Measurements from ENCODE around the gene DTL. TPM values are rescaled to one million over a fixed set of nuclear protein-coding genes. Genes with fewer than 3 reads are reported as not detected.
"Not testable (repeated sequence)": the region's sequence is repeated elsewhere in the genome, so short reads cannot be mapped to it uniquely, and the experiment has no call there.

The DTL gene
- total RNA-seq, 2 experiments from 2014 or later = 86.2 to 97.2 TPM

DNA sequence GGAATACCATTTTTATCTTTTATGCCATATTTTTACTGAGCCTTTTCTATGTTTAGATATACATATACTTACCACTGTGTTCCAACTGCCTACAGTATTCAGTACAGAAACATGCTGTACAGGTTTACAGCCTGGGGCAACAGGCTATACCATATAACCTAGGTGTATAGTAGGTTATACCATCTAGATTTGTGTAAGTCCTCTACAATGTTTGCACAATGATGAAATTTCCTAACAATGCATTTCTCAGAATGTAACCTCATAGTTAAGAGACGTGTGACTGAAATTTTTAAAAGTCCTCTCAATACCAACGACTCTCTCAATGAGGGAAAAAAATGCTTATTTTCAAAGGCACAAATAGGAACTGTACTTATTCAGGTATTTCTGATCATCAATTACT is 21.9 kb upstream of the DTL start:
- Mint-ChIP-seq H3K27ac (no peak overlapping the region), H3K4me3 (no peak overlapping the region), H3K9me3 (ENCODE audit: low read depth) (no peaks in the 10 kb centered on the region), H3K27me3 (no peaks in the 10 kb centered on the region), H3K4me1 (peaks cover 2% of the 10 kb centered on the region), H3K36me3 (peaks cover 32% of the 10 kb centered on the region)
- no peak for ATAC-seq
- DNase-seq = no peak
- CTCF ChIA-PET = interaction anchor here (1.0 to 2.0 kb wide), 7 partner anchors 19 to 442 kb away, joined by 3 to 12 read pairs (median 5); partner anchors contain the start of genes DTL and INTS7

DNA sequence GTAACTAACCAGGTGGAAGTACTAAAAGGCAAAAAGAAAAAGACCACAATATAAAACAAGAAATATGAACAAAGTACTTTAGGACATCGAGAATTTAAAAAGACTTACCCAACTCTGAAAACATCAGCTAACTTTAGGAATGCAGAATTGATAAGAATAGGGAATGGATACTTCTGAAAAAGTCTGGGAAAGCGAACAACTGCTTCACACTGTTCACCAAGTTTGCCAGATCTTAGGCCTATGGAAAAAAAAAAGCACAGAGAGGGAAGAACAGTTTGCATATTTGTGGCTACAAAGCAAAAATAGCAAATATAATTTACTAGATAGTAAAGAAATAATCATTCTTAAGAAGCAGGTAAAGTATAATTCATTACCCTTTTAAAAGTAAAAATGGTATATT is 14.6 kb upstream of the DTL start:
- peaks cover 2% of the 10 kb centered on the region for H3K4me1 Mint-ChIP-seq
- ATAC-seq = no peak
- no peak overlapping the region for H3K27ac Mint-ChIP-seq
- H3K27me3 Mint-ChIP-seq = no peaks in the 10 kb centered on the region
- H3K9me3 Mint-ChIP-seq (ENCODE audit: low read depth) = peaks cover 2% of the 10 kb centered on the region
- no peak overlapping the region for H3K4me3 Mint-ChIP-seq
- no peak for DNase-seq
- CTCF ChIA-PET = interaction anchor here (1.1 to 1.4 kb wide), 2 partner anchors 13 to 435 kb away, joined by 3 to 4 read pairs; no protein-coding TSS in a partner anchor
- peaks cover 39% of the 10 kb centered on the region for H3K36me3 Mint-ChIP-seq

DNA sequence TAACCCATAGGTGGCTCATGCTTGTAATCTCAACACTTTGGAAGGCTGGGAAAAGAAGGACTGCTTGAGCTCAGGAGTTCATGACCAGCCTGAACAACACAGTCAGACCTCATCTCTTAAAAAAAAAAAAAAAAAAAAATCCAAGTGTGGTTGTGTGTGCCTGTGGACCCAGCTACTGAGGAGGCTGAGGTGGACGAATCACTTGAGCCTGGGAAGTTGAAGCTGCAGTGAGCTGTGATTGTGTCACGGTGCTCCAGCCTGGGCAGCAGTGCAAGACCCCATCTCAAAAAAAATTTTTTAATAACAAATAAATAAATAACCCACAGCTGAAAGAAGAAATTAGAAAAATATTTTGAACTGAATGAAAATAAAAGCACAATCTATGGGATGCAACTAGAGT is 14.0 kb upstream of the DTL start:
- DNase-seq (no peak), ATAC-seq (no peak)
- Mint-ChIP-seq H3K27ac (no peak overlapping the region), H3K4me3 (no peak overlapping the region), H3K36me3 (peaks cover 36% of the 10 kb centered on the region), H3K9me3 (ENCODE audit: low read depth) (peaks cover 2% of the 10 kb centered on the region), H3K27me3 (no peaks in the 10 kb centered on the region), H3K4me1 (peaks cover 2% of the 10 kb centered on the region)
- CTCF ChIA-PET = interaction anchor here (0.6 to 1.7 kb wide), 4 partner anchors 13 to 435 kb away, joined by 3 to 8 read pairs (median 4); partner anchors contain the start of genes DTL and INTS7

DNA sequence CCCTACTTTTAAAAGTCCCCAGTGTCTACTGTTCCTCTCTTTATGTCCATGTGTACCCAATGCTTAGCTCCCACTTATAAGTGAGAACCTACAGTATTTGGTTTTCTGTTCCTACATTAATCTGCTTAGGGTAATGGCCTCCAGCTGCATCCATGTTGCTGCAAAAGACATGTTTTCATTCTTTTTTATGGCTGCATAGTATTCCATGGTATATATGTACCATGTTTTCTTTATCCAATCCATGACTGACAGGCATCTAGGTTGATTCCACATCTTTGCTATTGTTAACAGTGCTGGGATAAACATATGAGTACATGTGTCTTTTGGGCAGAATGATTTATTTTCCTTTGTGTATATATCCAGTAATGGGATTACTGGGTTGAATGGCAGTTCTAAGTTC is 12.6 kb upstream of the DTL start:
- peaks cover 33% of the 10 kb centered on the region for H3K36me3 Mint-ChIP-seq
- CTCF ChIA-PET = interaction anchor here (1.7 kb wide), 1 partner anchor 13 kb away, joined by 8 read pairs; the partner anchor contains the start of genes DTL and INTS7
- not testable (repeated sequence) for H3K4me1 Mint-ChIP-seq; H3K27me3 Mint-ChIP-seq; H3K9me3 Mint-ChIP-seq (ENCODE audit: low read depth); ATAC-seq; H3K27ac Mint-ChIP-seq; DNase-seq; H3K4me3 Mint-ChIP-seq

GRCh38 chr1:212024469-212025149 is 10.9 kb upstream of the DTL start:
- Mint-ChIP-seq H3K4me3 (no peak overlapping the region), H3K4me1 (peaks cover 6% of the 10 kb centered on the region), H3K27ac (no peak overlapping the region), H3K36me3 (peaks cover 42% of the 10 kb centered on the region), H3K9me3 (ENCODE audit: low read depth) (peaks cover 2% of the 10 kb centered on the region), H3K27me3 (no peaks in the 10 kb centered on the region)
- ATAC-seq (no peak), DNase-seq (no peak)
- CTCF ChIA-PET = interaction anchor here (1.5 kb wide), 1 partner anchor 344 kb away, joined by 5 read pairs; no protein-coding TSS in a partner anchor

DNA sequence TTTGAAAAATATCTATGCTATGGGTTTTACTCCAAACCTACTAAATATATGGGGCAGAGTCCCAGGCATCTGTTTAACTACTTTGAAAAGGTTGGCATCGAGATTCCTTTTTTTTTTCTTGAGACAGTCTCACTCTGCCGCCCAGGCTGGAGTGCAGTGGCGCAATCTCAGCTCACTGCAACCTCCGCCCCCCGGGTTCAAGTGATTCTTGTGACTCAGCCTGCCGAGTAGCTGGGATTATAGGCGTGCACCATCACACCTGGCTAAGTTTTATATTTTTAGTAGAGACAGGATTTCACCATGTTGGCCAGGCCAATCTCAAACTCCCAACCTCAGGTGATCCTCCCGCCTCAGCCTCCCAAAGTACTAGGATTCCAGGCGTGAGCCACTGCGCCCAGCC is 7.8 kb upstream of the DTL start:
- not testable (repeated sequence) for H3K27ac Mint-ChIP-seq; DNase-seq; H3K27me3 Mint-ChIP-seq; H3K9me3 Mint-ChIP-seq (ENCODE audit: low read depth); H3K4me3 Mint-ChIP-seq; ATAC-seq
- CTCF ChIA-PET = interaction anchor here (0.7 to 1.7 kb wide), 4 partner anchors 8 to 347 kb away, joined by 3 to 5 read pairs (median 4); partner anchors contain the start of genes DTL and INTS7
- H3K4me1 Mint-ChIP-seq = peaks cover 30% of the 10 kb centered on the region
- peaks cover 48% of the 10 kb centered on the region for H3K36me3 Mint-ChIP-seq

DNA sequence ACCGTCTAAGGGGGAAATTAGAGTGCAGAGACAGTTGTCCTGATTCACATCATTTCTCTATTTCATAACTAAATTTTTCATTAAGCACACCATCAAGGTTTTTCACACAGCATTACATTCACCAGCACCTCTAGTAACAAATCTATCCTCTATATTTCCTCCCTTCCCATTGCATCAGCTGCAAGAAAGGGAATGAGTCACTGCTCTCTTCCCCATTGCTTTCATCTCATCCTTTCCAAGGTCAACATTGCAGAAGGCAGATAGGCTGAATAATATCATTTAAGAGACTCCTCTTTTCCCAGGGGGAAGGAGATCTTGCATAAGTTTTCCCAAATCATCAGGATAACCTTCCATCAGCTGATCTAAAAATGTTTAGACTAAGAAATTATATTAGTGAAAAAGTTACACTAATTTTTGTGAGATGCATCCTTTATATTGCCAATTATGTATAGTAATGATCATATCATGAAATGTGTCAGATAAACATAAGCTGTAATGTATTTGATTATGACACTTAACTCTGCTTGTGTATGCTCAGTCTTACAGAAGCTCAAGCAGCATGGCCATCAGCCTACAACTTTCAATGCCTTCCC is 4.5 kb upstream of the DTL start:
- ATAC-seq (no peak), DNase-seq (no peak)
- Mint-ChIP-seq H3K27me3 (no peaks in the 10 kb centered on the region), H3K36me3 (peaks cover 32% of the 10 kb centered on the region), H3K9me3 (ENCODE audit: low read depth) (no peaks in the 10 kb centered on the region), H3K27ac (no peak overlapping the region), H3K4me1 (peaks cover 40% of the 10 kb centered on the region), H3K4me3 (no peak overlapping the region)
- CTCF ChIA-PET = interaction anchor here (6.0 to 6.3 kb wide), 2 partner anchors 334 to 351 kb away, joined by 65 to 117 read pairs; partner anchors contain the start of gene NEK2

GRCh38 chr1:212034516-212035122 is 929 bp upstream of the DTL start:
- peak overlapping the region; percentile 96 for H3K27ac Mint-ChIP-seq
- H3K36me3 Mint-ChIP-seq = peaks cover 41% of the 10 kb centered on the region
- DNase-seq (no peak), ATAC-seq (peak; percentile 1)
- no peaks in the 10 kb centered on the region for H3K27me3 Mint-ChIP-seq
- H3K4me1 Mint-ChIP-seq = peaks cover 59% of the 10 kb centered on the region
- no peaks in the 10 kb centered on the region for H3K9me3 Mint-ChIP-seq (ENCODE audit: low read depth)
- CTCF ChIA-PET = interaction anchor here (0.6 to 6.3 kb wide), 30 partner anchors 9 to 1058 kb away, joined by 3 to 117 read pairs (median 7); partner anchors contain the start of genes NEK2, PPP2R5A and SLC30A1
- H3K4me3 Mint-ChIP-seq = peak overlapping the region; percentile 93

- Mint-ChIP-seq H3K36me3 (peaks cover 51% of the 10 kb centered on the region), H3K27me3 (no peaks in the 10 kb centered on the region), H3K4me3 (peak overlapping the region; percentile 93), H3K27ac (peak overlapping the region; percentile 96), H3K9me3 (ENCODE audit: low read depth) (no peaks in the 10 kb centered on the region), H3K4me1 (peaks cover 60% of the 10 kb centered on the region)
- peak; percentile 24 for ATAC-seq
- CTCF ChIA-PET = interaction anchor here (0.6 to 6.3 kb wide), 47 partner anchors 8 to 663 kb away, joined by 3 to 117 read pairs (median 5); partner anchors contain the start of genes NEK2, NENF, PPP2R5A and SLC30A1
- no peak for DNase-seq
Measured at GRCh38 chr1:212035835-212036605, 472 bp downstream of the DTL start.

GRCh38 chr1:212037900-212038299 is 2.4 kb downstream of the DTL start:
- Mint-ChIP-seq H3K27me3 (no peaks in the 10 kb centered on the region), H3K27ac (peak overlapping the region; percentile 62), H3K4me3 (peak overlapping the region; percentile 93), H3K4me1 (peaks cover 53% of the 10 kb centered on the region), H3K36me3 (peaks cover 51% of the 10 kb centered on the region), H3K9me3 (ENCODE audit: low read depth) (no peaks in the 10 kb centered on the region)
- ATAC-seq (no peak), DNase-seq (peak; percentile 44)
- CTCF ChIA-PET = interaction anchor here (0.9 to 2.5 kb wide), 8 partner anchors 9 to 420 kb away, joined by 3 to 8 read pairs (median 4); no protein-coding TSS in a partner anchor

- Mint-ChIP-seq H3K4me1 (peaks cover 43% of the 10 kb centered on the region), H3K9me3 (ENCODE audit: low read depth) (no peaks in the 10 kb centered on the region), H3K36me3 (peaks cover 49% of the 10 kb centered on the region), H3K27ac (no peak overlapping the region), H3K4me3 (no peak overlapping the region), H3K27me3 (no peaks in the 10 kb centered on the region)
- ATAC-seq = no peak
- no peak for DNase-seq
- CTCF ChIA-PET = interaction anchor here (0.7 to 2.5 kb wide), 5 partner anchors 23 to 416 kb away, joined by 3 to 8 read pairs (median 3); partner anchors contain the start of gene NENF
Measured at GRCh38 chr1:212039622-212040021, 4.1 kb downstream of the DTL start.

- H3K4me3 Mint-ChIP-seq = peak overlapping the region; percentile 21
- H3K36me3 Mint-ChIP-seq = peaks cover 58% of the 10 kb centered on the region
- H3K9me3 Mint-ChIP-seq (ENCODE audit: low read depth) = no peaks in the 10 kb centered on the region
- DNase-seq (no peak), ATAC-seq (no peak)
- H3K4me1 Mint-ChIP-seq = peaks cover 50% of the 10 kb centered on the region
- CTCF ChIA-PET = interaction anchor here (1.7 kb wide), 1 partner anchor 360 kb away, joined by 6 read pairs; no protein-coding TSS in a partner anchor
- H3K27me3 Mint-ChIP-seq = no peaks in the 10 kb centered on the region
- H3K27ac Mint-ChIP-seq = peak overlapping the region; percentile 22
Measured at GRCh38 chr1:212040629-212041412, 5.3 kb downstream of the DTL start.

All from activated CD8-positive, alpha-beta memory T cell treated with anti-CD3 and anti-CD28 coated beads, Interleukin-2, amount 10 ng/mL, durations not matched to agents 7 days and 5 days (primary cell).